Body of pancreas (tissue), 4 donors: ENCODE measurements around the gene LTBP2.

Experiments used
- POLR2A ChIP-seq, 3 donors: fragments of 450-650 bp; IDR thresholded peaks; one replicate each; pipeline ENCODE4 v1.6.1; 2016; ENCODE audit warnings: antibody characterized with exemption in 3 of 3, mild to moderate bottlenecking in 2 of 3
- TF ChIP-seq, protein P1 (sequence below), 7 experiments: fragments of 450-650 bp in 4 of 7; fragments of 200-600 bp in 3 of 7; sonication (generic) in 3 of 7; IDR thresholded peaks; one replicate each; pipeline ENCODE4 v1.5.1; 2016 to 2019; ENCODE audit warnings: antibody characterized with exemption in 7 of 7

DNA sequence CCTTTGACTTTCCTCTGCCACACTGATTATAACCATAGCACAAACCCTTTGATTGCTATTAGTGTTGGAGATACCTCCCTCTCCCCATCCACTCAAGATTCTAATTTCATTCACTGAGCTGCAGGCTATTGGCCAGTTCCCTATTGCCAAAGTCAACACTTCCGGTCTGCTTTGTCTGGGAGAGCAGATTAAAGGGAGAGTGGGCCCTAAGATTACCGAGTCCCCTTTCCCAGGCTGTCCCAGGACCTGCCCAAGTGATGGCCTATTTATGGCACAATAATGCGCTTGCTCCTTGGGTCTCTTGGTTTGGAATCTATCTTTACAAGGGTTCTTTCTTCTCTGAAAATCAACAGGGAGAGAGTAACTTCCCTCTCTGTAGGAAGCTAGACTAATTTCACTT is 42.9 kb upstream of the LTBP2 start:
- TF ChIP-seq POLR2A (IDR thresholded peaks at IDR 0.05): no peak
- TF ChIP-seq, protein P1, sequence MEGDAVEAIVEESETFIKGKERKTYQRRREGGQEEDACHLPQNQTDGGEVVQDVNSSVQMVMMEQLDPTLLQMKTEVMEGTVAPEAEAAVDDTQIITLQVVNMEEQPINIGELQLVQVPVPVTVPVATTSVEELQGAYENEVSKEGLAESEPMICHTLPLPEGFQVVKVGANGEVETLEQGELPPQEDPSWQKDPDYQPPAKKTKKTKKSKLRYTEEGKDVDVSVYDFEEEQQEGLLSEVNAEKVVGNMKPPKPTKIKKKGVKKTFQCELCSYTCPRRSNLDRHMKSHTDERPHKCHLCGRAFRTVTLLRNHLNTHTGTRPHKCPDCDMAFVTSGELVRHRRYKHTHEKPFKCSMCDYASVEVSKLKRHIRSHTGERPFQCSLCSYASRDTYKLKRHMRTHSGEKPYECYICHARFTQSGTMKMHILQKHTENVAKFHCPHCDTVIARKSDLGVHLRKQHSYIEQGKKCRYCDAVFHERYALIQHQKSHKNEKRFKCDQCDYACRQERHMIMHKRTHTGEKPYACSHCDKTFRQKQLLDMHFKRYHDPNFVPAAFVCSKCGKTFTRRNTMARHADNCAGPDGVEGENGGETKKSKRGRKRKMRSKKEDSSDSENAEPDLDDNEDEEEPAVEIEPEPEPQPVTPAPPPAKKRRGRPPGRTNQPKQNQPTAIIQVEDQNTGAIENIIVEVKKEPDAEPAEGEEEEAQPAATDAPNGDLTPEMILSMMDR (IDR thresholded peaks at IDR 0.05): no peak
